GM12878 (cell line): ENCODE results near the gene PITX1. TPM values are rescaled to one million over a fixed set of nuclear protein-coding genes. Genes with fewer than 3 reads are reported as not detected.

Experiments
- ATAC-seq: fragments of 200-7000 bp; cut with Tn5 transposase; 3 replicates; pipeline ENCODE4 v1.9.1; 2020; ENCODE audit warnings: mild to moderate bottlenecking, moderate library complexity
- BruUV-seq: library from RNA; stranded (reverse); fragments of 400-500 nt; replicated peaks from 2 replicates; lab custom pipeline; 2021; lab: Mats Ljungman, UMichigan
- CTCF ChIA-PET: fragments of 300-600 bp; sonication (Branson Sonifier 250); formaldehyde crosslinking; extraction: SDS; loops from one replicate; lab custom pipeline; 2021; ENCODE audit warnings: inconsistent platforms; lab: Yijun Ruan, JAX
- POLR2A ChIA-PET: fragments of 350-600 bp; formaldehyde crosslinking; extraction: SDS; loops from one replicate; lab custom pipeline; 2021; ENCODE audit warnings: inconsistent platforms; lab: Charles Lee
- RAD21 ChIA-PET: fragments of 300-600 bp; sonication (Branson Sonifier 250); formaldehyde crosslinking; loops from one replicate; lab custom pipeline; 2023; ENCODE audit warnings: antibody characterized with exemption; ENCODE audit not compliant: unreplicated experiment; lab: Charles Lee
- SMC1A ChIA-PET: fragments of 300-600 bp; sonication (Branson Sonifier 250); formaldehyde crosslinking; loops from one replicate; lab custom pipeline; 2023; ENCODE audit not compliant: unreplicated experiment, uncharacterized antibody; lab: Charles Lee
- DNase-seq: peaks from one replicate; pipeline ENCODE4 v3.0.0-alpha.2; 2011; ENCODE audit warnings: low read depth, low spot score
- FAIRE-seq: peaks from 3 replicates; lab custom pipeline; 2011; peaks lifted over from hg19 to GRCh38; lab: Jason Lieb, UNC
- H2AFZ ChIP-seq: 2 replicates; pipeline ENCODE4 v1.6.0; 2011; ENCODE audit warnings: low read depth, low read length, control low read depth; ENCODE audit not compliant: control insufficient read depth
- H3K27ac ChIP-seq: 2 replicates; pipeline ENCODE4 v1.5.1; 2011; ENCODE audit warnings: control low read depth; ENCODE audit not compliant: control insufficient read depth, insufficient read depth
- H3K27me3 ChIP-seq, 2 experiments: replicated peaks in 1 of 2; 2 replicates each; pipeline versions ENCODE4 v1.6.0 to v1.6.1; 2011; ENCODE audit warnings: low read length in 1 of 2; ENCODE audit not compliant: control insufficient read depth in 2 of 2, insufficient read depth in 2 of 2
- H3K36me3 ChIP-seq, 2 experiments: 2 replicates each; pipeline ENCODE4 v1.5.1; 2011; ENCODE audit warnings: low read length in 1 of 2; ENCODE audit not compliant: control insufficient read depth in 2 of 2, insufficient read depth in 2 of 2
- H3K4me1 ChIP-seq: 2 replicates; pipeline ENCODE4 v1.6.1; 2011; ENCODE audit warnings: mild to moderate bottlenecking, low read length, moderate library complexity, mixed read lengths; ENCODE audit not compliant: control insufficient read depth, insufficient read depth
- H3K4me2 ChIP-seq: 2 replicates; pipeline ENCODE4 v1.6.0; 2011; ENCODE audit warnings: control low read depth; ENCODE audit not compliant: control insufficient read depth, insufficient read depth
- H3K4me3 ChIP-seq: fragments of 200-600 bp; sonication (generic); 2 replicates; pipeline ENCODE4 v1.5.1; 2016
- H3K79me2 ChIP-seq: 2 replicates; pipeline ENCODE4 v1.6.0; 2011; ENCODE audit warnings: low read length; ENCODE audit not compliant: control insufficient read depth, insufficient read depth
- H3K9ac ChIP-seq: 2 replicates; pipeline ENCODE4 v1.8.0; 2011; ENCODE audit warnings: low read length, control low read depth, mixed read lengths; ENCODE audit not compliant: control insufficient read depth, insufficient read depth
- H3K9me3 ChIP-seq: replicated peaks from 3 replicates; pipeline ENCODE4 v1.5.1; 2011; ENCODE audit warnings: mild to moderate bottlenecking, low read length; ENCODE audit not compliant: control insufficient read depth, insufficient read depth
- H4K20me1 ChIP-seq: 2 replicates; pipeline ENCODE4 v1.6.0; 2011; ENCODE audit not compliant: control insufficient read depth, insufficient read depth
- BRCA1 ChIP-seq: IDR thresholded peaks from 2 replicates; pipeline ENCODE4 v1.6.1; 2011; ENCODE audit warnings: low read depth, low read length, improper control_type of control experiment
- CEBPB ChIP-seq, 2 experiments: fragments of 150-350 bp in 1 of 2; IDR thresholded peaks; 2 replicates each; pipeline ENCODE4 v1.6.1; 2012 to 2014; ENCODE audit warnings: low read depth in 2 of 2, low read length in 2 of 2, borderline replicate concordance in 1 of 2, inconsistent platforms in 1 of 2
- CREB1 ChIP-seq: IDR thresholded peaks from 2 replicates; pipeline ENCODE4 v1.6.1; 2012; ENCODE audit warnings: low read depth, mild to moderate bottlenecking, inconsistent platforms
- FOS ChIP-seq: IDR thresholded peaks from 3 replicates; pipeline ENCODE4 v1.6.1; 2011; ENCODE audit warnings: borderline replicate concordance; ENCODE audit not compliant: insufficient read length; ENCODE audit errors: extremely low read depth
- MEF2B ChIP-seq: fragments of 450-650 bp; IDR thresholded peaks from 2 replicates; pipeline ENCODE4 v1.6.1; 2018; ENCODE audit warnings: mild to moderate bottlenecking, moderate library complexity; ENCODE audit not compliant: partially characterized antibody, poor library complexity, severe bottlenecking
- MLLT1 ChIP-seq: fragments of 450-650 bp; IDR thresholded peaks from 2 replicates; pipeline ENCODE4 v1.6.1; 2016; ENCODE audit warnings: mild to moderate bottlenecking
- MTA2 ChIP-seq: fragments of 450-650 bp; IDR thresholded peaks from 2 replicates; pipeline ENCODE4 v1.6.1; 2016; ENCODE audit warnings: low read depth, mild to moderate bottlenecking, moderate library complexity
- NFIC ChIP-seq: IDR thresholded peaks from 2 replicates; pipeline ENCODE4 v1.6.1; 2012; ENCODE audit warnings: low read depth, mild to moderate bottlenecking, inconsistent platforms, low read length, moderate library complexity
- PML ChIP-seq: IDR thresholded peaks from 2 replicates; pipeline ENCODE4 v1.6.1; 2012; ENCODE audit warnings: low read length, inconsistent platforms
- POU2F2 ChIP-seq: IDR thresholded peaks from 3 replicates; pipeline ENCODE4 v1.6.1; 2011; ENCODE audit warnings: low read depth, mild to moderate bottlenecking, low read length, borderline replicate concordance
- PRDM15 ChIP-seq: fragments of 450-650 bp; formaldehyde crosslinking; IDR thresholded peaks from 2 replicates; pipeline ENCODE4 v1.4.0; 2020; ENCODE audit warnings: mild to moderate bottlenecking, moderate library complexity
- SMAD1 ChIP-seq: fragments of 450-650 bp; IDR thresholded peaks from 2 replicates; pipeline ENCODE4 v1.6.1; 2018; ENCODE audit warnings: mild to moderate bottlenecking, low read depth; ENCODE audit not compliant: partially characterized antibody
- SRF ChIP-seq, 2 experiments: IDR thresholded peaks; 2 replicates each; pipeline ENCODE4 v1.6.1; 2011; ENCODE audit warnings: low read depth in 2 of 2, low read length in 2 of 2, mild to moderate bottlenecking in 1 of 2, moderate library complexity in 1 of 2
- TCF3 ChIP-seq: IDR thresholded peaks from 2 replicates; pipeline ENCODE4 v1.6.1; 2012; ENCODE audit warnings: low read depth, mild to moderate bottlenecking, low read length, borderline replicate concordance; ENCODE audit not compliant: insufficient read depth
- WGBS: methylation state at CpG from one replicate; pipeline ENCODE4 v1.1.6; 2016; ENCODE audit warnings: low lambda C conversion rate; ENCODE audit not compliant: insufficient replicate concordance, insufficient coverage; ENCODE audit errors: missing lambda C conversion rate; 5-methylcytosine and 5-hydroxymethylcytosine counted together
- in situ Hi-C: fragments of 300-500 bp; cut with MboI; formaldehyde crosslinking; loops from 9 replicates; pipeline ENCODE4 v1.14.3; 2018; ENCODE audit warnings: mixed read lengths
- intact Hi-C: fragments of 100-400 bp; cut with micrococcal nuclease; formaldehyde crosslinking; loops from one replicate; pipeline ENCODE4 v1.14.2; 2022; ENCODE audit not compliant: unreplicated experiment
- polyA plus RNA-seq, 11 experiments: library from polyadenylated mRNA; depleted of rRNA in 4 of 11; unstranded in 6 of 11; stranded (reverse) in 5 of 11; fragments of >200 nt; fragmentation: Nextera tagmentation in 4 of 11; fragmentation: Illumina TruSeq in 1 of 11; extraction: Ambion mirVana in 4 of 11; extraction: Trizol in 1 of 11; gene quantifications; 1 replicate in 1 of 11; 2 replicates in 10 of 11; pipeline versions ENCODE4 v1.2.1 to v1.2.3, GENCODE V29; 2011 to 2016; ENCODE audit warnings: inconsistent platforms in 2 of 11, missing spikeins in 2 of 11, low read depth in 1 of 11
- total RNA-seq, 4 experiments: library from RNA; depleted of rRNA in 3 of 4; stranded (reverse); fragments of >200 nt in 3 of 4; fragmentation: Illumina TruSeq in 1 of 4; extraction: Trizol in 1 of 4; gene quantifications; 2 replicates each; pipeline versions ENCODE4 v1.2.1 to v1.2.3, GENCODE V29; 2013 to 2021

The PITX1 gene
- total and polyA plus RNA-seq, 10 of the 15 experiments (the other 5 are each of a cell fraction or from before 2014, with no cell fraction given), result 0.16 to 1.1 (median 0.68) TPM; not detected in 5

- no TSS peak for BruUV-seq
- WGBS, result 51% methylated on average over 11 of the region's 11 CpGs
- Histone ChIP-seq H3K27ac (no peak overlapping the region), H3K4me3 (no peak overlapping the region), H2AFZ (no peak overlapping the region)
- SMC1A ChIA-PET, result no interaction called here
- FAIRE-seq, result no peak
- no peak for TF ChIP-seq POU2F2
- TF ChIP-seq MTA2, result no peak
- no peak for TF ChIP-seq CREB1
- TF ChIP-seq CEBPB (IDR thresholded peaks at IDR 0.05; ENCODE audit: borderline replicate concordance in 1 of 2, low read depth in 2 of 2, low read length in 2 of 2), result no peak
- TF ChIP-seq NFIC, result no peak
- TF ChIP-seq MLLT1, result no peak
- no peak for TF ChIP-seq SRF (IDR thresholded peaks at IDR 0.05; ENCODE audit: low read depth in 2 of 2, low read length in 2 of 2)
- TF ChIP-seq PRDM15, result no peak
- TF ChIP-seq MEF2B, result no peak
- TF ChIP-seq PML, result no peak
- TF ChIP-seq SMAD1, result no peak
- TF ChIP-seq TCF3, result no peak
- TF ChIP-seq FOS, result no peak
- no peak for TF ChIP-seq BRCA1
- TF ChIP-seq, all 136 proteins: peak for 0
- Histone ChIP-seq H3K27me3 (no peaks in the 10 kb centered on the region), H3K36me3 (no peaks in the 10 kb centered on the region), H3K79me2 (no peaks in the 10 kb centered on the region), H3K4me1 (no peaks in the 10 kb centered on the region), H4K20me1 (no peaks in the 10 kb centered on the region), H3K9me3 (no peaks in the 10 kb centered on the region), H3K4me2 (no peak overlapping the region), H3K9ac (no peak overlapping the region)
- intact Hi-C loops (no loop called here), in situ Hi-C loops (no loop called here)
- DNase-seq (no peak), ATAC-seq (no peak)
- ChIA-PET RAD21 (no interaction called here), POLR2A (no interaction called here), CTCF (no interaction called here)
Measured at GRCh38 chr5:134997015-134997414, 37.0 kb downstream of the PITX1 start.
